C4-2B (cell line): Measurements from ENCODE around the gene RAD50.

ENCODE experiments used
- H3K27ac ChIP-seq: fragments of 450-650 bp; 2 replicates; pipeline ENCODE4 v1.5.1; 2017
- CTCF ChIP-seq: fragments of 450-650 bp; conservative IDR thresholded peaks from 2 replicates; pipeline ENCODE4 v1.5.1; 2017; ENCODE audit warnings: mild to moderate bottlenecking
- ZFX ChIP-seq: fragments of 450-650 bp; IDR thresholded peaks from 2 replicates; pipeline ENCODE4 v1.6.1; 2017

The RAD50 gene

GRCh38 chr5:132648355-132648754 is 91.6 kb downstream of the RAD50 start:
- H3K27ac ChIP-seq, result no peak overlapping the region
- TF ChIP-seq CTCF (no peak), ZFX (no peak)

GRCh38 chr5:132651838-132652469 is 95.2 kb downstream of the RAD50 start:
- no peak overlapping the region for H3K27ac ChIP-seq
- TF ChIP-seq ZFX (no peak), CTCF (no peak)

GRCh38 chr5:132653716-132654115 is 96.9 kb downstream of the RAD50 start:
- H3K27ac ChIP-seq, result no peak overlapping the region
- TF ChIP-seq ZFX, result no peak
- no peak for TF ChIP-seq CTCF

GRCh38 chr5:132655821-132656773 is 99.3 kb downstream of the RAD50 start:
- H3K27ac ChIP-seq, result no peak overlapping the region
- TF ChIP-seq CTCF (no peak), ZFX (no peak)

- no peak for TF ChIP-seq CTCF
- no peak for TF ChIP-seq ZFX
- no peak overlapping the region for H3K27ac ChIP-seq
Measured at GRCh38 chr5:132656774-132657355, 100.1 kb downstream of the RAD50 start.

- no peak within 1 kb of the TSS for H3K27ac ChIP-seq
- TF ChIP-seq ZFX (no peak), CTCF (no peak)
Measured at GRCh38 chr5:132657676-132658380, 101.1 kb downstream of the RAD50 start, which contains the start of gene IL13. TSS of gene IL13 (plus strand) at chr5:132658173. CDS start at chr5:132658187, 14 bp downstream.
